Activated CD8-positive, alpha-beta memory T cell treated with anti-CD3 and anti-CD28 coated beads, Interleukin-2, amount 10 ng/mL, durations not matched to agents 7 days and 5 days (primary cell): Measurements from ENCODE around the gene KIAA1549. TPM values are rescaled to one million over a fixed set of nuclear protein-coding genes. Genes with fewer than 3 reads are reported as not detected.
"Not testable (repeated sequence)": the region's sequence is repeated elsewhere in the genome, so short reads cannot be mapped to it uniquely, and the experiment has no call there.

Experiments
- ATAC-seq: fragments of 150-1000 bp; cut with Tn5 transposase; one replicate; pipeline ENCODE4 v1.10.0; 2021; ENCODE audit warnings: moderate library complexity
- CTCF ChIA-PET: fragments of 350-600 bp; sonication (Branson Sonifier 250); formaldehyde crosslinking; loops from one replicate; lab custom pipeline; 2021; ENCODE audit warnings: antibody characterized with exemption; lab: Charles Lee
- DNase-seq: peaks from one replicate; pipeline ENCODE4 v3.0.0-alpha.2; 2020
- H3K27ac Mint-ChIP-seq: one replicate; pipeline ENCODE4 v1.8.0; 2021; ENCODE audit warnings: mild to moderate bottlenecking, mixed read lengths
- H3K27me3 Mint-ChIP-seq: one replicate; pipeline ENCODE4 v1.8.0; 2021; ENCODE audit warnings: mixed read lengths
- H3K36me3 Mint-ChIP-seq: one replicate; pipeline ENCODE4 v1.8.0; 2021; ENCODE audit warnings: mild to moderate bottlenecking, mixed read lengths
- H3K4me1 Mint-ChIP-seq: one replicate; pipeline ENCODE4 v1.8.0; 2021; ENCODE audit warnings: mixed read lengths
- H3K4me3 Mint-ChIP-seq: one replicate; pipeline ENCODE4 v1.8.0; 2021; ENCODE audit warnings: mild to moderate bottlenecking, moderate library complexity, mixed read lengths
- H3K9me3 Mint-ChIP-seq: one replicate; pipeline ENCODE4 v1.8.0; 2022; ENCODE audit warnings: low read depth, mixed read lengths
- total RNA-seq, 2 experiments: library from RNA; stranded (reverse); gene quantifications; one replicate each; pipeline ENCODE4 v1.2.3, GENCODE V29; 2021

Gene KIAA1549
- total RNA-seq, 2 experiments from 2014 or later: 0.61 to 1.1 TPM

DNA sequence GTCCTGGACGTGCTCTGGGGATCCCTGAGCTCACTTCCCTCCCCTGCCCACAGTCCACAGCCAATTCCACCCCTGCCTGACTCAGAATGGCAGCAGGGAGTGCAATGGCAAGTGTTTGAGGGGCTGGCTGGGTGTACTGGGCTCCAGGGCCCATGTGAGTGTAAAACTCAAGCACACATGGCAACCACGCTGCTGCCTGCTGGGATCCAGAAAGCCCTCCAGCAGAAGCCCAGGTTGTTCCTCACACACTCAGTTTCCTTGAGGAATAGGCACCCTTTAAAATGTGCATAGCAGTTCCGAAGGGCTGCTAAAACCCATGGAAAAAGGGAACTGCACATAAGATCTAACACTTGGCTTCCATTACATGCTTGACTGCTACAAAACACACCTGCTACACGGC, 171.8 kb downstream of the KIAA1549 start:
- no peak for ATAC-seq
- no peaks in the 10 kb centered on the region for H3K9me3 Mint-ChIP-seq
- CTCF ChIA-PET: no interaction called here

DNA sequence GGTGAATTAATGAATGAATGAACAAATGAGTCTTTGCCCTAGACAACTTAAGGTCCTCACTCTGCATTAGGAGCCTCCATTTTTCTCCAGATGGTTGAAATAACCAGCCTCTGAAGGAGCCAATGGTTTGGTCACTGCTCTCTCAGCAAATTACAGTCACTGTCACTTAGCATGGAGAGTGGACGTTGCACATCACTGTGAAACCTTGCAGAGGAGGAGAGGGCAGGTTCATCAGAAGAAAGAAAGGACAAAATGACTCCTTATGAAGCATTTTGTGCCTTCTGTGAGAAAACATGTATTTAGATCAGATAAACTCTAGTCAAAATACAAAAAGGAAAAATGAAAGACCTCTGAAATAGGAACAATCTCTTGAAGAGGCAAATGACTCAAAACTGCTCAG, 176.6 kb downstream of the KIAA1549 start:
- CTCF ChIA-PET: no interaction called here
- Mint-ChIP-seq H3K36me3 (no peaks in the 10 kb centered on the region), H3K9me3 (no peaks in the 10 kb centered on the region), H3K27ac (no peak overlapping the region), H3K27me3 (peaks cover 7% of the 10 kb centered on the region), H3K4me1 (peaks cover 3% of the 10 kb centered on the region), H3K4me3 (no peak overlapping the region)
- no peak for ATAC-seq
- DNase-seq: no peak

More for the DNA sequence above, 171.8 kb downstream of the KIAA1549 start:
- Mint-ChIP-seq H3K4me1 (peaks cover 16% of the 10 kb centered on the region), H3K27me3 (peaks cover 4% of the 10 kb centered on the region), H3K27ac (no peak overlapping the region), H3K36me3 (peaks cover 1% of the 10 kb centered on the region), H3K4me3 (no peak overlapping the region)
- DNase-seq: no peak

GRCh38 chr7:138802706-138803105, 178.5 kb downstream of the KIAA1549 start:
- Mint-ChIP-seq H3K4me3 (no peak overlapping the region), H3K4me1 (peaks cover 7% of the 10 kb centered on the region), H3K27ac (no peak overlapping the region), H3K36me3 (no peaks in the 10 kb centered on the region), H3K27me3 (peaks cover 12% of the 10 kb centered on the region), H3K9me3 (no peaks in the 10 kb centered on the region)
- CTCF ChIA-PET: no interaction called here
- no peak for DNase-seq
- no peak for ATAC-seq

GRCh38 chr7:138801256-138801655, 179.9 kb downstream of the KIAA1549 start:
- H3K9me3 Mint-ChIP-seq: no peaks in the 10 kb centered on the region
- no peak overlapping the region for H3K27ac Mint-ChIP-seq
- H3K27me3 Mint-ChIP-seq: peaks cover 12% of the 10 kb centered on the region
- no peak for ATAC-seq
- no peaks in the 10 kb centered on the region for H3K36me3 Mint-ChIP-seq
- H3K4me3 Mint-ChIP-seq: no peak overlapping the region
- CTCF ChIA-PET: interaction anchor here (1.1 to 1.5 kb wide), 2 partner anchors 13 to 640 kb away, joined by 3 to 4 read pairs; no protein-coding TSS in a partner anchor
- no peak for DNase-seq
- peaks cover 11% of the 10 kb centered on the region for H3K4me1 Mint-ChIP-seq

- Mint-ChIP-seq H3K4me1 (peaks cover 10% of the 10 kb centered on the region), H3K36me3 (no peaks in the 10 kb centered on the region), H3K27me3 (peaks cover 8% of the 10 kb centered on the region), H3K4me3 (no peak overlapping the region), H3K27ac (no peak overlapping the region), H3K9me3 (no peaks in the 10 kb centered on the region)
- DNase-seq: no peak
- CTCF ChIA-PET: interaction anchor here (1.5 kb wide), 1 partner anchor 15 kb away, joined by 4 read pairs; no protein-coding TSS in a partner anchor
- ATAC-seq: no peak
These were observed 181.7 kb downstream of the KIAA1549 start for GRCh38 chr7:138799336-138800000.

DNA sequence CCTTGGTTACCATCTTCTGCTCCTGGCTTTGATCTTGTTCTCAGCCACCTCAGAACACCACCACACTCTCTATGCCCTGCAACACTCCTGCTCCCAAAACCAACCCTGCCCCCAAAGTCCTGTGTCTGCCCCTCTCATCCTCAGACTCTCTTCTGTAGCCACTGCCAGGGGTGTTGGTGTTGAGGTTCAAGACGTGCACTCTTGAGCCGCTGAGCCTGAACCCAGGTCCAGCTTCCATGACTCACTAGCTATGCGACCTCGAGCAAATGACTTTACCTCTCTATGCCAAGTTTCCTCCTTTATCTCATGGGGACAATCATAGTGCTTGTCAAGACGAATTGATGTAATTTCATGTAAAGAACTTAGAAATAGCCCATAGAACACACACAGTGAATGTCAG, 182.4 kb downstream of the KIAA1549 start:
- H3K4me3 Mint-ChIP-seq: no peak overlapping the region
- H3K36me3 Mint-ChIP-seq: no peaks in the 10 kb centered on the region
- H3K27me3 Mint-ChIP-seq: peaks cover 8% of the 10 kb centered on the region
- DNase-seq (no peak), ATAC-seq (no peak)
- H3K9me3 Mint-ChIP-seq: no peaks in the 10 kb centered on the region
- CTCF ChIA-PET: no interaction called here
- H3K4me1 Mint-ChIP-seq: peaks cover 12% of the 10 kb centered on the region
- H3K27ac Mint-ChIP-seq: no peak overlapping the region

GRCh38 chr7:138797715-138798320, 183.4 kb downstream of the KIAA1549 start, which contains the start of the genes ATP6V0A4 and TMEM213:
ATP6V0A4 (minus strand) TSS chr7:138798196; CDS start chr7:138771247, 26,949 bp downstream.
TMEM213 (plus strand) TSS chr7:138797994; CDS start chr7:138798105, 111 bp downstream.
- H3K36me3 Mint-ChIP-seq: no peaks in the 10 kb centered on the region
- H3K27me3 Mint-ChIP-seq: peaks cover 14% of the 10 kb centered on the region
- CTCF ChIA-PET: no interaction called here
- ATAC-seq (no peak), DNase-seq (no peak)
- no peaks in the 10 kb centered on the region for H3K9me3 Mint-ChIP-seq
- H3K4me3 Mint-ChIP-seq: no peak within 1 kb of the TSS
- peaks cover 12% of the 10 kb centered on the region for H3K4me1 Mint-ChIP-seq
- no peak within 1 kb of the TSS for H3K27ac Mint-ChIP-seq

- ATAC-seq, H3K27ac Mint-ChIP-seq, CTCF ChIA-PET, H3K4me3 Mint-ChIP-seq, DNase-seq, H3K36me3 Mint-ChIP-seq, H3K9me3 Mint-ChIP-seq: not testable (repeated sequence)
- peaks cover 14% of the 10 kb centered on the region for H3K27me3 Mint-ChIP-seq
- peaks cover 12% of the 10 kb centered on the region for H3K4me1 Mint-ChIP-seq
These were observed 184.1 kb downstream of the KIAA1549 start for GRCh38 chr7:138797046-138797445.

- DNase-seq (no peak), ATAC-seq (no peak)
- Mint-ChIP-seq H3K36me3 (peaks cover under 1% of the 10 kb centered on the region), H3K9me3 (peaks cover 2% of the 10 kb centered on the region), H3K4me3 (no peak overlapping the region), H3K27ac (no peak overlapping the region), H3K27me3 (peaks cover 19% of the 10 kb centered on the region), H3K4me1 (peaks cover 12% of the 10 kb centered on the region)
- CTCF ChIA-PET: no interaction called here
These were observed 185.1 kb downstream of the KIAA1549 start for GRCh38 chr7:138796038-138796615.

DNA sequence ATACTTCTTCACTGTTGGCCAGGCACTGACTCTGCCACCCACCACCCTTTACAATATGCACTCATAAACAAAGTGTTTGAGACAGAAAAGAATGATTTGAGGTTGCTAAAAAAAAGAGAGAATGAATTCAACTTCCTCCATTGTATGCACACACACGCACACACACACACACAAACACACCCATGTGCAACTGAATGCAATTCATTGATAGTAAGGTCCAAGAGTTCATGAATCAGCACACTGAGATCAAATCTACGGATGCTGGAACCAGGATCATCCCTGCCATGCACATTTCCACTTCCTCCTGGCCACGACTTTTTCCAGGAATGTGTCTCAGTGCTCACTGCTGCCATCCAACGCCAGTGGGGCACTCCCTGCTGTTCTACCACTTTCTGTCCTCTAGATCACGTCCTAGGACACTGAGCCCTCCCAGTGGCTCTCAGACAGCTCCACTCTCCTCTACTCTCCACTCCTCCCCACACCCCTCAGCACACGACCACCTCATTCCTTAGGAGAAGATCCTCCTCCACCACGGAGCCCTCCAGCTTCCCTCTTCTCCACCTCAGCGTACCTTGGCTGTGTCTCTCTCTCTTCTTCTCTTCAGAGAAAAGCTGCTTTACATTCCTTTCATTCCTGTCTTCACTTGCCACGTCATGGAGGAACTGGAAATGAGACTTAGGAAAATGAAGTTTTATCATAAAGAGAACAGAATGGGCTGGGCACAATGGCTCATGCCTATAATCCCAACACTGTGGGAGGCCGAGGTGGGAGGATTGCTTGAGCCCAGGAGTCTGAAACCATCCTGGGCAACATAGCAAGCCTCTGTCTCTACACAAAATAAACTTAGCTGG, 195.4 kb downstream of the KIAA1549 start:
- CTCF ChIA-PET: interaction anchor here (1.0 kb wide), 1 partner anchor 10 kb away, joined by 3 read pairs; no protein-coding TSS in a partner anchor
- Mint-ChIP-seq H3K27ac (no peak overlapping the region), H3K4me1 (no peaks in the 10 kb centered on the region), H3K27me3 (peaks cover 13% of the 10 kb centered on the region), H3K36me3 (peaks cover 2% of the 10 kb centered on the region), H3K9me3 (peaks cover 5% of the 10 kb centered on the region), H3K4me3 (no peak overlapping the region)
- no peak for ATAC-seq
- no peak for DNase-seq

DNA sequence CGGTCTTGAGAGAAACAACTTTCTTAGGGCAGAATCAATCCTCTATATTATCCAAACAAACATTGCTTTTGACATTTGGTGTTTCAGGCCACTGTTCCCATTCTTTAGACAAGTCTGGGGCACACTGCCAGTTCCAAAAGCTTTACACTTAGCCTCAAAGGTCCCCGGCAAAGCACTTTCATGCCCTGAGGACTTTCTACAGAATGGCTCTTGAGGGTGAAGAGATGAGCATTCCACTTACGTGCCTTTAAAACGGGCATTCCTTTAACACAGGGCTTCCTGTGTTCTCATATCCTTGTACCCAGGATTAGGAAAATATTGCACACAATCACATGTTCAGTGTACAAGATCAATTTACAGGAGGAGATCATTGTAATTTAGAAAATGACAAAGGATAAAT, 196.5 kb downstream of the KIAA1549 start:
- Mint-ChIP-seq H3K27ac (no peak overlapping the region), H3K27me3 (peaks cover 13% of the 10 kb centered on the region), H3K9me3 (peaks cover 5% of the 10 kb centered on the region), H3K36me3 (peaks cover 2% of the 10 kb centered on the region), H3K4me1 (no peaks in the 10 kb centered on the region), H3K4me3 (no peak overlapping the region)
- CTCF ChIA-PET: interaction anchor here (1.0 kb wide), 1 partner anchor 9 kb away, joined by 3 read pairs; no protein-coding TSS in a partner anchor
- DNase-seq: no peak
- ATAC-seq: no peak
